HG02840 (cell line): ENCODE results near the gene STEAP4.

Experiments
- ATAC-seq: cut with Tn5 transposase; IDR thresholded peaks from one replicate; pipeline ENCODE4 v1.9.1; 2021; ENCODE audit warnings: mild to moderate bottlenecking, moderate library complexity, moderate number of reproducible peaks; ENCODE audit not compliant: unreplicated experiment, low FRiP score

The STEAP4 gene

DNA sequence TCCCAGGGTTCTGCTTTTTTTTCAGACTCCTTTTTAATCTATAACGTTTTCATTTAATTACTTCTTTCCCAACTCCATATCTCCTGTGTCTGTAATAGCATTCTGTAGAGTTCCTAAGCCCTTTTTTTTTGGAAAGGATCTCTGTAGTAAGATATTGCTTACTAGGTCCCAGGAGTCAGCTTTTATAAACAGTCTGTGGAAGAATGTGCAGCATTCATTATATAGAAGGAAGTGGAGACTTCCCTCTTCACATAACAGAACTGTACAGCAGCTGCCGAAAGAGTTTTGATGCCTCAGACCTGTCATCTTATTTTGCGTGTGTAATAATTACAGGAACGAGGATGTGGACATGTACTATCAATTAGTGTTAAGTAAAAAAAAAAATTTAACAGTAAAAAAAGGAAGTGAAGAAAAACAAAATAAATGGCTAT, 7.4 kb upstream of the STEAP4 start:
- no peak for ATAC-seq

DNA sequence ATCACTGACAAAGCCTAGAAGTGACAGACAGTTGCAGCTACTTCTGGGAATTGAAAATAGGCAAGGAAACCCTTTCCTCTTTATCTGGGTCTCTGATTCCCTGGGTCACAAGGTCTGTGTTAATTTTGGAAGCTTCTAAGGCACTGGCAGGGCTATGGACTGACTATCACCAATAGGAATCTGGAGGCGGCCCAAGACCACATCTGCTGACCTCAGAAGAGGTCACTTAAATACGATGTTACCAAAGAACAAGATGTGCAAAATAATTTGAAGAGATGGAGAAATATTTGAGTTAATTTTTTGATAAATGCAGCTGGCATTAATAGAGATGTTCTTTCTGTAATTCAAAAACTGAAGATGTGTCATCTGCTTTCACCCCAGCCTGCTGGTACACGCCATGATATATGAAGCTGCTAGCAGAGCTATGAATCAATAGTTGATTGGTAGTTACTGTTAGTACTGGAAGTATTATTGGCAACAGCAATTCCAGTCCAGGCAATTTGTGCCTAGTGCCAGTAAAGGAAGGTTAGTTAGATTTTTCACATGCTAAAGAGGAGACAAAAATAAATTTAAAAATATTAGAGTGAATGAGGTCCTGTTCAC, 5.5 kb upstream of the STEAP4 start:
- no peak for ATAC-seq

DNA sequence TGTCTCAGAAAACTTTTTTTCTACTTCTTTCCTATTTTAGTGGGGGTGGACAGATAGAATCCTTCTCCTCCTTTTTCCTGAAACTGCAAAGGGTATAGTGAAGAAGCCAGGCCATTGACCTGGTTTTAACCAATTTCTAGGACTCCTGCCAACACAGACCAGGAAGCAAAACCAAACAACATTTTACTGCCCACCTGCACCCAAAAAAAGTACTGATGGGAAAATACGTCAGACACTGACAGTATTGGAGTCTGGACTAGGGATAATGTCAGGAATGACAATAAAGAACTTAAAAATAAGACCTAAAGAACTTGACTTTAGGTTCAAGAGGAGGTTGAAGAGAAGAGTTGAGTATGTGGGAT, 5.0 kb upstream of the STEAP4 start:
- no peak for ATAC-seq

DNA sequence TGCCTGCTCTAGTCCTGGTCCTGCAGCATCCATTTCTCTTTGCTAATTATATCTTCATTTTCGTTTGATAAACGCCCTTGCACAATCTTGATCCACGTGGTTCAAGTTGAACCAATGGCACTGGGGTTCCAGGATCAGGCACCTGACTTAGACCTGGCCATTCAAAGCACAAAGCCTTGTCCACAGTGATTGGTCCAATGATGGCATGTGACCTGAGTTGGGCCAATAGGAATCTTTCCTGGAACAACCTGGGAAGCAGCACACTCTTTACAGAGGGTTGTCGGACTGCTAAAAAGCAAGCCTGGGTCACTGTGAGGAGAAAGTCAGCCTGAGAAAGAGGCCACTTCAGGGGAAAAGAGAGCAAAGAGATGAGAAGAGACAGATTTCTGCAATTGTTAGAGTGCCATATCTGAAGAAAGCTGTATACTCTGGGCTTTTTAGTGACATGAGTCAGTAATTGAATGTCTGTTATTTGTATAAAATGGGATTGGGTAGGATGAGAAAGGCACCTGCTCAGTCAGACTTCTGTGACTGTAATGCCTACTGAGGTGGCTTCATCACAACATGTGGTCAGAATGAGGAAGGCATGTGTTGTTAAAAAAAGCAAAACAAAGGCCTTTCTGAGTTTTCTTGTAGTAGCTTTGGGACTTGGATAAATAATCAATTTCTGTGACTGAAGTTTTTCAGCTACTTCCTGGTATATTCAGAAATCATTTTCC, 4.4 kb upstream of the STEAP4 start:
- ATAC-seq = no peak

DNA sequence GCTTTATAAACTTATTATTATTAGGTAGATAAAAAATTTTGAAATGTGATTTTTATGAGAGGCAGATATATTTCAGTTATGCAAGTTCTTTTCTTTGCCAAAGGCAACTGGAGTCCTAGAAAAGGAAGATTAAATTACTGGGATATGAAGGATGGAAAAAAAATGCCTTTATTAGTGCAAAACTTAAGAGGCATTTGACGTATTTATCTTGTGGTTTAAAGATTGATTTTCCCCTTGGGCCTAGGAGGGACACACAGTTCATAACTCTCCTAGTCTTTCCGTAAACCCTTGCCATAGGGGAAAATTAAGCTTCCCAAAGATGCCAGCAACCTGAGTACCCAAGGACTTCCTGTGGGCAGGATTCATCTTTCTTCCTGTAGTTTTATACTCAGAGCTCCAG, 3.1 kb upstream of the STEAP4 start:
- no peak for ATAC-seq

DNA sequence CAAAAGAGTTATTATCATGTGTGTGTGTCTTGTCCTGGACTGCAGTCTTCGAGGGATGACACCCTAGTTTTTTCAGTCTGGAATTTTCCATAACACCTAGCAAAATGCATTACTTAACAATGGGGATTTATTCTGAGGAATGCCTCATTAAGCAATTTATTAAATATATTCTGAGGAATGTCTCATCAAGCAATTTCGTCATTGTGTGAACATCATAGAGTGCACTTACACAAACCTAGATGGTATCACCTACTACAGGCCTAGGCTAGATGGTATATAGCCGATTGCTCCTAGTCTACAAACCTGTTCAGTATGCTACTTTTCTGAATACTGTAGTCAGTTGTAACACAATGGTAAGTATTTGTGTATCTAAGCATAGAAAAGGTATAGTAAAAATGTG, 1.1 kb upstream of the STEAP4 start:
- ATAC-seq = no peak

DNA sequence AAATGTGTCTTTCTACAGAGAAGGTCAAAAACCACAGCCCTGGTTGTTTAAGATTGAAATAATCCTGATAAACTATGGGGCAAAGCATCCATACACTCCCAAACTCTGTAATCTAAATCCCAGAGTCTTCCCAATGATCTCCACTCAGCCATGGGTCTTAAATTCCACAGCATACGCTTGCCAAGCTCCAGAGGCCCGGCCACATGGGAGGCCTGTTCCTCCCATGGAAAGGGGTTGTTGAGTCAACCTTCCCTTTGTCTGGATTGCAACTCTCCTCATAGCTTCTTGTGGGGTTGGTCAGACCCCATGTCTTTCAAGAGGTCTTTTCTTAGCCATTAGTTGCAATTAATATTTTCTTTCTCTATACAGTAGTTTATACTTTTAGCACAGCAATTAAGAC, 718 bp upstream of the STEAP4 start:
- no peak for ATAC-seq

DNA sequence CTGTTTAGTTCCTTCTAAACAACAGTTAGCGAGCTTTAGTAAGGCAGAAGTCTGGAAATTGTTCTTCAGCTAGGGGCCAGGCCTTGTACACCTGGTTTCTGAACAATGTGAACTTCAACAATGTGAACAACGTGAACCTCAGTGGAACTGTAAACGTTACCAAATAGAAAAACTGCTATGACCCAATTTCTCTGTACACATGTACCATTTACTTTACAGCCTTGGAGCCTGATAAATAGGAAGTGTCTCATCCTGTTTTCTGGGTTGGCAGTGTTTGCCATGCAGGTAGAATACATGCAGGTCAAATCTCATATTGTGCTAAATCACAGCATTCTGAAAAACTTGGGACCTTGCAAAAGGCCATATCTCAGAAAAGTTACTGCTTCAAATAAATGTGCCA, 1.6 kb downstream of the STEAP4 start:
- ATAC-seq = no peak

DNA sequence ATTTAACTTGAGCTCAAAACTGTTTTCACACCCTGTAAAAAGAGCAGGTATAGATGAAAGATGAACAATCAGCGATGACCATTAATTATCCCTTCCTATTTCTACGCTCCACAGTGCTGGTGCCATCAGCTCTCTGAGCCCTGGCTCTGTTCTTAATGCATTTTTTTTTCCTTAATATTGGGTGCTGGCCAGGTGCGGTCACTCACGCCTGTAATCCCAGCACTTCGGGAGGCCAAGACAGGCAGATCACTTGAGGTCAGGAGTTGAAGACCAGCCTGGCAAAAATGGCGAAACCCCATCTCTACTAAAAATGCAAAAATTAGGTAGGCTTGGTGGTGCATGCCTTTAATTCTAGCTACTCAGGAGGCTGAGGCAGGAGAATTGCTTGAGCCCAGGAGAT, 4.2 kb downstream of the STEAP4 start:
- no peak for ATAC-seq

DNA sequence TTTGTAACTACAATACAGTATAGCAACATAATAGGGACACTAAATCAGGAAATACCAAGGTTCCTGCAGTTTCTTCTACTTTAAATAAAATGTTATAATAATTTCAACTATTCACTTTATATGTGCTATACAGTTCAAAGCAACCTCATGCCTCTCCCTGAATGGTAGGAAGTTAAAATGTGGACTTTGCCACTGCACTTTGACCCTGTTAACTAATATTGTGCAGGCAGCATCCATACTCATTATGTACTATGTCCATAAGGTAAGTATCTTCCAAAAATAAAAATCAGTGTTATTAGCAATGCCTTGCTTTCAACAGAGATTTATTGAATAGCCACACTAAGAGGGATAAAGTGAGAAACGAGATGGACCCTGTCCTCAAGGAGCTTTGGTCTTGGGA, 4.8 kb downstream of the STEAP4 start:
- ATAC-seq = no peak

DNA sequence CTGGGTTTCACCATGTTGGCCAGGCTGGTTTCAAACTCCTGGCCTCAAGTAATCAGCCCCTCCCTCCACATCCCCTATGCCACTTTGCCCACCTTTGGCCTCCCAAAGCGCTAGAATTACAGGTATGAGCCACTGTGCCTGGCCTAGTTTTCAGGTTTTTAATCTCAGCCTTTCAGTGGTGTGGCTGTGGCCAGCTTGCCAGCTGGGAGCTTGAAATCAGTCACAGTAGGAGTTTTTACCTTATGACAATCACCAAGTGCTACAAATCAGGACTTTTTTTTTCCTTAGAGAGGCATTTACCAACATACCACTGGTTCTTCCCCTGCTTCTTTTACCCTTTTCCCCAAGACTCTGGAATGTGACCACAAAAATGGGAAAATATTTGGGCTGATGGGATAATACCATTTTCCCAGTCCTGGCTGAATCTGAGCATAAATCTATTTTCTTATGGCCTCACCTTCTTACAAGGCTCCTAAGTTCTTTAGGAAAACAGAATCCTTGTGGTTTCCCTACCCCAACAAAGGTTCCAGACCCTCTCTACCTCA, 6.2 kb downstream of the STEAP4 start:
- ATAC-seq = no peak

DNA sequence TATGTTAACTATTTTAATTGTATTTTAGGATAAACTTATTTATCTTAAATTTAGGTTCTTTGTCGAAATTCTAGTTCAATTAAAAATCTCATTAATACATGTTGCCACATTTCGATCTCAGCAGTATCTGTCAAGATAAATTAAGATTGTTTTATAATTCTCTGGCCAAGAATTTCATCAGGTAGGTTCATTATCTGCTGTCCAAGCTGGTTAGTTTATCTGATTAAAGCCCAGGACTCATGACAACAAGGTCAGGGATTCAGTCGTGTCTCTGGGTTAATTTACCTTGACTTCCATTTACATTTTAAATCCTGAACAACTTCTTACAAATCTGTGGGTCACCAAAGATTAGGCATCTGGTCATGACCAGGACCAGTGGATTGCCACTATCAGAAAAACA, 7.6 kb downstream of the STEAP4 start:
- no peak for ATAC-seq

DNA sequence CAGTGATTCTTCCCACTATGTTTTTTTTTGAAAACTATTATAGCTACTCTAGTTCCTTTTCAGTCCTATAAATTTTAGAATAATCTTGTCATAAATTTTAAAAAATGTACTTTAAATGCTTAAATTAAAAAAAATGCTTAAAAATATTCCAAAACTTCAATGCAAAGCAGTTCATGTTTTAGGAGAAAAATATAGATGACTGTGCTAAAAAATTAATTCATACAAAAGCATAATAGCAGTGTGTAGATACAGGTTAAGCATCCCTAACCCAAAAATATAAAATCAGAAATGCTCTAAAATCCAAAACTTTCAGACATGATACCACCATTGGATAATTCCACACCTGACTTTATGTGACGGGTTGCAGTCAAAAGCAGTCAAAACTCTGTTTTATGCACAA, 12.8 kb downstream of the STEAP4 start:
- no peak for ATAC-seq

DNA sequence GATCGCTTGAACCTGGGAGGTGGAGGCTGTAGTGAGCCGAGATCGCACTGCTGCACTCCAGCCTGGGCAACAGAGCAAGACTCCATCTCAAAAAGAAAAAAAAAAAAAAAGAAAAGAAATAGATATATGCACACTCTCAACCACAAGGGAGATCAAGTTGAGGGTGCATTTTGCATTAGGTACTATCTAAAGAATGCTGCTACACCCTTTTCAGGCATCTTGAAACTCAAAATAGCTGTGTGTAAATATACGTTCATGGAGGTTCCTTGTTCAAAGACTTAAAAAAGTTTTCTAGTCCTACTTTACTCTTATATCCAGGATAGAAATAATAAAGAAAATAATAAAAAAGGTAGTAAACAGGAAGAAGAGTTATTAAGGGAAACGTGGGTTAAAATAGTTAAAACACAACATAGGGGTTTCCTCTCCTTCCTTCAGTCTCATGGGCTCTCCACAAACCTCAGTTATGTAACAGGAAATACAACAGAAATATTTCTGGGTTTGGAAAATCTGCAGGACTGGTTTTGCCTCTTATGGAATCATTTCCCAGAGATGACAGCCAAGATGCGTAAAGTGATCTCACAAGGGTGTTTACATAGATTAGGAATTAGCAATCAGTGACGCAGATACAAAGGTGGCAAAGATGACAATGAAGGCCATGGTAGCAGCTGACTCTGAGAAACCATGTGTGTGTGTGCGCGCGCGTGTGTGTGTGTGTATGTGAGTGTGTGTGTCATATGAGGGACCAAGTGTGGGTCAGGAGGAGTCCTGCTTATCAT, 15.1 kb downstream of the STEAP4 start:
- no peak for ATAC-seq

DNA sequence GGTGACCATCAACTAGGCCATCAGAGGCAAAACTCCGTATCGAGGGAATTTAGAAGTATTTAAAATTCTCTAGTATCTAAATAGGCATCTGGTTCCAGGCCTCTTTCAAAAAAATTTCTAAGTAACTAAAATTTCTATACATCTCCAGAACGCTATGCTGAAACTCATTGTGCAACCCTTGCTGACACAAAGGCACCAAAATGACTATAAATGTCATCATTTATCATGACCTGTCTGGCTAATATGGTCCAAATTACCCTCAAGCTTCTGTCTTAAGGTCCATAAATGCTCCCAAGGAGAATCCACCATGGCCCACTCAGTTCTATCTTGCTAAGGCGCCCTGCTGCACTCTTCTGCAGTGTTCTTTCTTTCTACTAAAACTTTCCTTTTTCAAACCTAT, 16.2 kb downstream of the STEAP4 start:
- ATAC-seq = no peak

DNA sequence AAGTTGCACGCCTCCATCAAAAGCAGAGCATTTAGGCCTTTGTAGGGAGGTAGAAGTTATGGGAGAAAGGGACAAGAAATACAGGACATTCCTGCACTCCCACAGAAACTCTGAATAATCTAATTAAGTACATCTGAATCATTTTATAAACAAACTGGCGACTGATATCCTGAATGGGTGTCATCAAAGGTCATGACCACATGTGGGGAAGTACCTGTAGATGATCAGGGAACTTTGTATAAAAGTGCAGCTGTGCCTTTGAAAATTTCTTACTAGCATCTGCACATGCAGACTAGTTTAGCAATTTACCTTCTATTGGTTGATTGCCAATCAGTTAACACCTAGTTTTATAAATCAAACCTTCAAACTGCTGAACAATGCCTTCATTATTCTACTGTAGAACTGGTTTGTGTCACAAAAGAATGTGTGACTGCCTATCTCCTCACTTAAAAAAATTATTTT, 17.1 kb downstream of the STEAP4 start:
- ATAC-seq = no peak

DNA sequence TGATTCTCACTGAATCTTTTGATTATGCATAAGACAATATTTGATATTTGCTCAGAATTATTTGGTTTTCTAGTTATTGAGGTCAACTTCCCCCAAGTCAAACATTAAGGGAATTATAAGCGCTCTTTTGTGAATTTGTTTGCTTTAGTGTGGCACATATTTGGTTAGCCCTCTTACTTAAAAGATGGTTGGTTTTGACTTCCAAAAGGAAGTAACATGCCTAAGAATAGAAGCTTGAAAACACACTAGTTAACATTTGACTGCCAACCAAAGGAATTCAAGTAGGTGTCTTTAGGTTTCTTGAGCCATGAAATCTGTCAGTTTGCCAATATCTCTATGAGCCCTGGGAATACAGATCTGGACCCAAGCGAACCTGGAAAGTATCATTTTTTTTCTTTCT, 24.9 kb downstream of the STEAP4 start:
- no peak for ATAC-seq

DNA sequence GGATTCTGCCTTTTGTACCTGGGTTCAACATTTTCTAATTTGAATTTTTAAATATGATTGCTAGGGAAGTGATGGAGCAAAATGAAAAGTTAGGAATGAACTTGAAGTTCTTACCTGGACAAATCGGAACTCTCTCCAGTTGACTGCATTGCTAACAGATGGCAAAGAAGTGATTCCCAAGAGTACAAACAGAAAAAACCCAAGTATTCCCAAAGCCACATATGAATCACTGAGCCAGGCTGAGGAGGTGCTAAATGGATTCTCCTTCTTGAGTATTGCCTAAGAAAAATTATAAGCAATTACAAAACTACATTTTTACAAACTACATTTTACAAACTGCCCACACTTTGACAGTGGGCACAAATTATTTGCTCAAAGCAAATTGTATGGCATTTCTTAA, 25.9 kb downstream of the STEAP4 start:
- no peak for ATAC-seq

DNA sequence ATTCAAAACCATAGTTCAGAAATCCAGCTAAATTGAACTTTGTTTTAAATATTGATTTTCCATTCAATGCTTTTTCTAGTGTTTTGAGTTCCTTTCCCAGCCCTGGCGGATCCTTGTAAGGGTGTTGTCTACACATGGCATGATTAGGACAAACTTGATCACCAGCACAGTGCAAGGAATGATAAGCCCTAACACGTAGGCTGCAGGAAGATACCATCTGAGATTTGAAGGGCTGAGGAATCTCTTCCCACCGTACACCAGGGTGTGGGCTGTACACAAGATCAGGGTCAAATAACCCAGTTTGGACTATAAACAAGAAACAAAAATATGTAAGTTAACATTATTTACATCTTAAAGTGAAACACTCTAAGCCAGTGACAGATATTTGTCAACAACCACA, 27.4 kb downstream of the STEAP4 start:
- ATAC-seq = no peak

DNA sequence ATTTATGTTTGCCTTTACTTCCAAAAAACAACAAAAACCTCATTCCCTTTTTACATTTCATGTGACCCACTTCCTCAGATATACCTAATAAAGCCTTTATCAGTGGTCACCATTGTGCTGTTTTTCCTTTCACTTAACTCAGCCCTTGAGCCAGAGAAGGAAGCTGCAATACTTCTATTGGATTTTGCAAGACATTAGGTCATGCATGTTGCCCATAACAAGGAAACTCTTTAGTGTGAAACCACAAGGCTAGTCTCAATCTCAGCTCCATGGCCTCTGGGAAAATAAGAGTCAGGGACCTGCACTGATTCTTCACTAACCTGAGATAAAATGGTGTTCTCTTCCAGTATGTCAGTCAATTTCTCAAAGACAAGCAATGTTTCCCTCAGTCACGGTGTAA, 27.8 kb downstream of the STEAP4 start:
- ATAC-seq = no peak

DNA sequence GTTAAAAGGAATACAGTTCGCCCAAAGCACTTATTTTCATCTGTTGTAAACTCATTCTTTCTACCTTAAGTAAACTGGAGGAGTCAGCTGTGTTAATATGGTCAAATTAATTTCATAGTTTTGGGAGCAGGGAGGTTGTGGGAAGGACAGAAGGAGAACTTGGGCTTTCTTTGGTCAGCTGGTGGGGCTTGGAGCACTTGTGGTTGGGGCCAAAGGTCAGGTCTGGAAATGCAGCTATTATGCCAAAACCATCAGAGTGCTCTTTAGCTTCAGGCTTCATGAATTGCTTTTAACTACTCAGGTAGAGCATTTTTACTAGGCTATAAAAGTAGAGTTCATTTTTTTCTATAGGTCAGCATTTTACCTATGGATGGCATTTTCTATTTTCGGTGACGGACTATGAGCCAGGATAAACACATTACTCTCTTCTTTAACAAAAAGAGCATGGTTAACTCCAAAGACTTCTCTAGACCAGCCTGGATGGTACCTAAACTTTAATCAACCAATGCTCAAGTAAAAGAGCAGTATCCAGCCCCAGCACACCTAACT, 30.0 kb downstream of the STEAP4 start:
- ATAC-seq = no peak
